Lung (tissue), 12 donors: ENCODE results near the gene PAGR1. TPM values are rescaled to one million over a fixed set of nuclear protein-coding genes. Genes with fewer than 3 reads are reported as not detected.
A peak's percentile ranks its signal among the peaks of the same experiment; 100 is the strongest.
"Not testable (repeated sequence)": the region's sequence is repeated elsewhere in the genome, so short reads cannot be mapped to it uniquely, and the experiment has no call there.

Experiments
- ATAC-seq: fragments of 200-7000 bp; cut with Tn5 transposase; one replicate; pipeline ENCODE4 v1.9.1; 2020; ENCODE audit warnings: moderate number of reproducible peaks; ENCODE audit not compliant: insufficient read depth, low FRiP score
- DNase-seq, 3 donors: peaks; one replicate each; pipeline ENCODE4 v3.0.0-alpha.2; 2013 to 2017
- H3K27ac ChIP-seq, 2 donors: one replicate each; pipeline ENCODE4 v1.5.1; 2013; ENCODE audit warnings: mild to moderate bottlenecking in 2 of 2, moderate library complexity in 2 of 2, control low read depth in 1 of 2, inconsistent platforms in 1 of 2, low read depth in 1 of 2, low read length in 1 of 2
- H3K27me3 ChIP-seq, 3 donors: one replicate each; pipeline ENCODE4 v1.5.1; 2013; ENCODE audit warnings: low read length in 2 of 3; ENCODE audit not compliant: control insufficient read depth in 3 of 3, insufficient read depth in 3 of 3
- H3K36me3 ChIP-seq, 4 donors: one replicate each; pipeline ENCODE4 v1.5.1; 2013; ENCODE audit warnings: low read length in 4 of 4, mild to moderate bottlenecking in 1 of 4, moderate library complexity in 1 of 4; ENCODE audit not compliant: control insufficient read depth in 4 of 4, insufficient read depth in 4 of 4
- H3K4me1 ChIP-seq, 5 donors: one replicate each; pipeline ENCODE4 v1.5.1; 2013; ENCODE audit warnings: low read length in 5 of 5, mild to moderate bottlenecking in 2 of 5, moderate library complexity in 1 of 5; ENCODE audit not compliant: control insufficient read depth in 5 of 5, insufficient read depth in 5 of 5
- H3K4me3 ChIP-seq: one replicate; pipeline ENCODE4 v1.5.1; 2013; ENCODE audit warnings: mild to moderate bottlenecking, control low read depth, moderate library complexity
- H3K9ac ChIP-seq, 2 donors: one replicate each; pipeline ENCODE4 v1.5.1; 2013; ENCODE audit warnings: low read length in 2 of 2, control low read depth in 1 of 2; ENCODE audit not compliant: insufficient read depth in 1 of 2
- H3K9me3 ChIP-seq, 4 donors: one replicate each; pipeline ENCODE4 v1.5.1; 2013; ENCODE audit warnings: low read length in 3 of 4, mild to moderate bottlenecking in 1 of 4, moderate library complexity in 1 of 4; ENCODE audit not compliant: control insufficient read depth in 4 of 4, insufficient read depth in 3 of 4
- CTCF ChIP-seq: IDR thresholded peaks from 2 replicates; pipeline ENCODE4 v1.5.1; 2012; ENCODE audit warnings: mild to moderate bottlenecking; ENCODE audit errors: control extremely low read depth, extremely low read depth
- WGBS, 2 donors: extraction: QIAGEN DNeasy Blood & Tissue Kit; methylation state at CpG; one replicate each; pipeline ENCODE4 v1.1.7; 2013; 5-methylcytosine and 5-hydroxymethylcytosine counted together
- polyA plus RNA-seq, 2 donors: library from polyadenylated mRNA; stranded (reverse); fragments of 200-250 nt; gene quantifications; one replicate each; pipeline ENCODE4 v1.2.1, GENCODE V29; 2013
- total RNA-seq, 2 donors: library from RNA; depleted of rRNA in 1 of 2; stranded (reverse); fragments of >200 nt in 1 of 2; gene quantifications; one replicate each; pipeline ENCODE4 v1.2.1, GENCODE V29; 2014 to 2021
- donor health status: control.
- donor health status: control.
- donor health status: Bipolar disorder and iron deficiency.
- donor health status: healthy.
- donor health status: DM: yes; HTN: yes; CAD: no.

The PAGR1 gene
- total and polyA plus RNA-seq, 4 donors = 18.4 to 43.2 (median 26.5) TPM

- Histone ChIP-seq H3K27me3 (no peaks in the 10 kb centered on the region), H3K27ac (no peak overlapping the region), H3K9me3 (no peaks in the 10 kb centered on the region), H3K9ac (no peak overlapping the region), H3K4me3 (no peak overlapping the region), H3K36me3 (no peaks in the 10 kb centered on the region), H3K4me1 (no peaks in the 10 kb centered on the region)
- DNase-seq = no peak
- ATAC-seq = no peak
- no peak for TF ChIP-seq CTCF
- WGBS, 2 donors = 67 to 81% methylated on average over 4 of the region's 4 CpGs
Measured at GRCh38 chr16:29775742-29776408, 40.1 kb upstream of the PAGR1 start.

GRCh38 chr16:29777576-29778350, 38.2 kb upstream of the PAGR1 start, which contains the start of gene ZG16:
ZG16 (plus strand) TSS chr16:29778256; CDS start chr16:29779267, 1,011 bp downstream.
- Histone ChIP-seq H3K9me3 (no peaks in the 10 kb centered on the region), H3K4me3 (no peak within 1 kb of the TSS), H3K27me3 (no peaks in the 10 kb centered on the region), H3K36me3 (no peaks in the 10 kb centered on the region), H3K27ac (no peak within 1 kb of the TSS), H3K9ac (no peak within 1 kb of the TSS), H3K4me1 (no peaks in the 10 kb centered on the region)
- DNase-seq (no peak), ATAC-seq (no peak)
- WGBS, 2 donors = 79 to 92% methylated on average over 10 of the region's 10 CpGs
- no peak for TF ChIP-seq CTCF

DNA sequence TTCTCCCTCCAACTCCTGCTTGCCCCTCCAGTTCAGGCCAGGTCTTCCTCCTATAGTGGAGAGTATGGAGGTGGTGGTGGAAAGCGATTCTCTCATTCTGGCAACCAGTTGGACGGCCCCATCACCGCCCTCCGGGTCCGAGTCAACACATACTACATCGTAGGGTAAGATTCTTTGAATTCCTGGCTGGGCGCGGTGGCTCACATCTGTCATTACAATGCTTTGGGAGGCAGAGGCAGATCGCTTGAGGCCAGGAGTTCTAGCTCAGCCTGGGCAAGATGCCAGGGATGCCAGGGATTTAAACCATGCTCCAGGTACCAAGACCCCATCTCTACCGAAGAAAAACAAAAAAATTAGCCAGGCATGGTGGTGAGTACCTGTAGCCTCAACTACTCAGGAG, 36.5 kb upstream of the PAGR1 start:
- Histone ChIP-seq H3K9ac (no peak overlapping the region), H3K9me3 (no peaks in the 10 kb centered on the region), H3K27me3 (no peaks in the 10 kb centered on the region), H3K4me3 (no peak overlapping the region), H3K27ac (no peak overlapping the region), H3K36me3 (no peaks in the 10 kb centered on the region), H3K4me1 (peaks cover 0 to 3% (median 0%) of the 10 kb centered on the region in 5 donors)
- 56 to 78% methylated on average over 10 of the region's 10 CpGs for WGBS, 2 donors
- no peak for TF ChIP-seq CTCF
- no peak for ATAC-seq
- no peak for DNase-seq

DNA sequence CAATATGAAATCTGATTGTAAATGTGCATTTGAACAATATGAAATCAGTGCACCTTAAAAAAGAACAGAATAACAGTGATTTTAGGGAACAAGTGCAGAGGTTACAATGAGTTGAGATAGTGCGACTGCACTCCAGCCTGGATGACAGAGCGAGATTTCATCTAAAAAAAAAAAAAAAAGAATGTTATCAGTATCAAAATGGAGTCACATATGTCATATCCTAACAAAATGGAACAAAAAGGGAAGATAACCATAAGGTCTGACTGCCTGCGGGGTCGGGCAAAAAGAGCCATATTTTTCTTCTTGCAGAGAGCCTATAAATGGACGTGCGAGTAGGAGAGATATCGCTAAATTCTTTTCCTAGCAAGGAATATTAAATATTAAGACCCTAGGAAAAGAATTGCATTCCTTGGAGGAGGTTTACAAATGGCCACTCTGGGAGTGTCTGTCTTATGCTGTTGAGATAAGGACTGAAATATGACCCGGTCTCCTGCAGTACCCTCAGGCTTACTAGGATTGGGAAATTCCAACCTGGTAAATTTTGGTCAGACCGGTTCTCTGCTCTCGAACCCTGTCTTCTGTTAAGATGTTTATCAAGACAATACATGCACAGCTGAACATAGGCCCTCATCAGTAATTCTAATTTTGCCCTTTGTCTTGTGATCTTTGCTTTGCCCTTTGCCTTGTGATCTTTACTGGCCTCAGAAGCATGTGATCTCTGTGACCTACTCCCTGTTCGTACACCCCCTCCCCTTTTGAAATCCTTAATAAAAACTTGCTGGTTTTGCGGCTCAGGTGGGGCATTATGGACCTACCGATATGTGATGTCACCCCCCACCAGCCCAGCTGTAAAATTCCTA, 32.6 kb upstream of the PAGR1 start:
- not testable (repeated sequence) for H3K9ac ChIP-seq, H3K27ac ChIP-seq, H3K9me3 ChIP-seq, H3K27me3 ChIP-seq, H3K4me1 ChIP-seq, ATAC-seq, H3K36me3 ChIP-seq, H3K4me3 ChIP-seq
- WGBS, 2 donors = 62 to 85% methylated on average over 13 of the region's 13 CpGs
- peak; percentile 35 to 71 (median 37) for DNase-seq
